Measurements from ENCODE around the gene NFIX.

Gene NFIX

DNA sequence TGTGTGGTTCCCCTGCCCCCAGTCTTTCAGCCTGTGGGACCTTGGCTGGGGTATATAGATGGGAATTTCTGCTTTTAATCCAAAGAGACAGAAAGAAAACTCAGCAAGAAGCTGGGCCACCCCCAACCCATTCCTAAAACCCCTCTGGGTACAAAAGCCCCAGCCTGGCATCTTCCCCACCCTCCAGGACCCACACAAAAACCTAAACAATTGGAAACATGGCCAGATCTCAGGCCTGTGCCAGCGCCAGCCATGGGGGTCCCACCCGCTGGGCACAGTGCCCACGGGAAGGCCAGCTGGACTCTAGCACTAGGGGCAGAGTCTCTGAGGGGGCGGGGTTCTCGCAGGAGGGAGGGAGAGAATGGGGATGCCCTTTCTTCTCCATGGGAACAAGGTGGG lies 98.8 kb downstream of the NFIX start:
- DNase-seq (ENCODE audit: low read depth) = no peak

DNA sequence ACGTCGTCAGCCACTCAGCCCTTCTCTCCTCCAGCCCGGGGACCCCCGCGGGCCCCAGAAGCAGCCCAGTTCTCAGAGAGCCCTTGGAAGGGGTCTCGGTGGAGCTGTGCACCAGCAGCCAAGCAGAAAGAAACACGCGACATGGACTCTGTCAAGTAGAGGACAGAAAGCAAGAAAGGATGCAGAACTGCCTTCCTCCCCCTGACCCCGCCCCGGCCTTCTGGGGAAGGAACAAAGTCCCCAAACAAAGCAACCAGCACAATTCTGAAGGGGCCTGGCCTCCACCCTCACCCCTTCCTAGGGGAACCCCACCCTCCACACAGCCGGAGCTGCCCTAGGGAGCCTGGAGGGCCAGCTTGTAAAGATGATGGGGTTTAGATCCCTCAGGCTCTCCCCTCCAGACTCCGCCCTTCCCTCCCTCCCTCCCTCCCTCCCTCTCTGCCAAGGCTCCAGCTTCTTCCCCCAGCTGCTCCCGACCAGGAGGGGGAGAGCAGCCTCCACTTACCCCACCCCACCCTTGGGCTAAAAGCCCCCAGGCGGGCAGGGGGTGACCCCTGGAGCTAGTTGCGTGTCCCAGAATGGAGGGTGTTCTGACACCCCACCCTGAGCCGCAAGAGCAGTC lies 99.6 kb downstream of the NFIX start:
- DNase-seq (ENCODE audit: low read depth) = no peak

DNA sequence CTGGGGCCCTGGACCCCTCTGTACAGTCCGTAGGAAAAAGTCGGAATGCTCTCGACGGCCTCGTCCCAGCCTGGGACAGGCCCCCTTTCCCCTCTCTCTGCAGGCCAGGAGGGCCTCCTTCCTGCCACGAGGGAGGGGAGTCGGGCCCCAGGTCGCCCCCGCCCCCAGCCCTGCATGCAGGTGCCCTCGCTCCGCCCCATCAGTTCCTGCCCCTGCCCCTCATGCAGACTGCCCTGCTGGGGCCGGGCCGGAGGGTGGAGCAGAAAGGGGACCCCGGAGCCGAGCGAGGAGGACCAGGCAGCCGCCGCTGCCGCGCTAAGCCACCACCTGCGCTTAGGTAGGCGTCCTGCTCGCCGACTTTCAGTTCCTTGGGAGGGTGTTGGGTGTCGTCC lies 100.1 kb downstream of the NFIX start:
- DNase-seq (ENCODE audit: low read depth) = no peak

DNA sequence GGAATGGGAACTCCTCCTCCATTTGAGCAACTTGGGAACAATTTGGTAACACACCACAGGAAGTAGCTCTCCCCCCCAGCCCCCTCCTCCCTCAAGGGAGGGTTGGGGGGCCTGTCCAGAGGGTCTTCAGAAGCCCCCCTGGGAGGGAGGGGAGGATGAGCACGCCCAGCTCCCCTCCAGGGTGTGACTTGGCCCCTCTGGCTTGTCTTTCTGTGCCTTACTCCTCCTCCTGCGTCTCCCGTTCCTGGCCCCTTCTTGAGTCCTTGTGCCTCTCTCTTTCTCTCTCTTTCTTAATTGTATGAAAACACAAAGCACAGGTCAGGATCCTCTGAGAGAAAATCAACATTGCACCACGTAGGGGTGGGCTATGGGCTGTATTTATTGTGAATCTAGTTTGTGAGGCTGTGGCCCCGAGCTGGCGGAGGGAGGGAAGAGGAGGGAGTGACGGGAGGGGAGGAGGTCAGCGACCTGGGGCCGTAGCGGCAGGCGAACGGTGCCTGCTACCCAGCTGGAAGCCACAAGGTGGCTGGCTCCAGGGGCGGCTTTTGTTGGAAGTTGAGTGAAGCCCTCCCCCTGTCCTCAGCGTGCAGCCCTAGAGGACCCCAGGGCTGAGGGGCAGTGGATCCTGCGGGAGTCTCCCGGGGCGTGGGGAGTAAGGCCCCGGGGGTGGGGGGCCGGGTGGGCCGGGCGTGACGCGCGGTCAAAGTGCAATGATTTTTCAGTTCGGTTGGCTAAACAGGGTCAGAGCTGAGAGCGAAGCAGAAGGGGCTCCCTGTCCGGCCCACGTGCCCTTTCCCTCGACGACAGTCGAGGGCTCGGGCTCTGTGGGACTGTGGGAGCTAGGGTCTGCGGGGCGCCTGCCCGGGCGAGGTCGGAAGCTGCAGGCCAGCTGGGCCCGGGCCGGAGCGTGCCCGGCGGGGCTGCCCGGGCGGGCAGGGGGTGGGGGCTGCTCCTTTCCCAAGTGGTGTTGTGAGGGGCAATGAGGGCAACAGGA lies 101.0 kb downstream of the NFIX start:
- no peak for DNase-seq (ENCODE audit: low read depth)

DNA sequence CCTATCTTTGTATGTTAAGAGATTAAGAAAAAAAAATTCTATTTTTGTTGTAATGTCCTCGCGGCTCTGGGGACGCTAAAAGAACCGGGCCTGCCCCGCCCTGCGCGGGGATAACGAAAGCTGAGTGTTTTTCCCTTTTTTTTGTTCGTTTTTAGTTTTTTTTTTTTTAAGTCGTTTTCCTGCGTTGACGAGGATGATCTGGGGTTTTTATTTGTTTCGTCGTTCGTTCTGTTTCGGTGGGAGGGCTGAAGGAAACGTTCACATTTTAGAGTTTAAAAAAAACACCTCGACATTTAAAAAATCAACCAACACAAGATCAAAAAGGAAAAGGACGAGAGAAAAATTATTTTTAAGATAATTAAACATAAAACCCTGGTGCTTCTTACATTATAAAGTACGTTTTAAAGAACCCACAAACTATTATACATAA lies 101.8 kb downstream of the NFIX start:
- no peak for DNase-seq (ENCODE audit: low read depth)

DNA sequence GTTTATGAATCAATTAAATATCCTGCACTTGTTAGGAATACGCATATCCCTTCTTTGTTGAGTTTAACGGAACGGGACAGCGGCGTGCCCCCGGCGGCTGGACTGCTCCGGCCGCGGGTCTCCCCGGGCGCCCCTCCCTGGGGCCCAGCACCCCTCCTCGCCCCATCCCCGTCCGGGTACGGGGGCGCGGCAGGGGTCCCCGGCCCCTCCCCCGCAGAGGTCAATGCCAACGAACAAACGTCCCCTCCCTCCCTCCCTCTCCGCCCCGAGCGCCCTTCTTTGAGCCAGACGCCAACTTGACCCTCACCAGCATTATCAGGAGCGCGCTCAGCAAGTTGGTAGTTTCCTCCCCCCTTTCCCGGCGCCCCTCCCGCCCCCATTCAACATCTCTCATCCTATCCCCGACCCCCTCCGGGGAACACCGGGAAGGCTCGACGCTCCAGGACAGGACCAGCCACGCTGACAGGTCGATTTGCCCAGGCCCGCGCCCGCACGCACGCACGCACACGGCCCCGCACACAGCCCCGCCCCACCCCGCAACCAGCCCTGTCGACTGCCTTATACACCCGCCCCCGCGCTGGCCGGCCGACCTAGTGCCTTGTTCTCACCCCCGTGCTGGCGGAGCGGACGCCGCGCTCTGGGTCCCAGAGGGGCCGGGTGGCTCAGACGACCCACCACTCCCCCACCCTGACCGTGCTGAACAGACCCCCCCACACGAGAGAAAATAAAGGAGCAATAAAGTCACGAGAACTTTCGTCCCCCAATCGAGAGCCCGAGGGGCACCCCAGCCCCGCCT lies 102.4 kb downstream of the NFIX start:
- no peak for DNase-seq (ENCODE audit: low read depth)

DNA sequence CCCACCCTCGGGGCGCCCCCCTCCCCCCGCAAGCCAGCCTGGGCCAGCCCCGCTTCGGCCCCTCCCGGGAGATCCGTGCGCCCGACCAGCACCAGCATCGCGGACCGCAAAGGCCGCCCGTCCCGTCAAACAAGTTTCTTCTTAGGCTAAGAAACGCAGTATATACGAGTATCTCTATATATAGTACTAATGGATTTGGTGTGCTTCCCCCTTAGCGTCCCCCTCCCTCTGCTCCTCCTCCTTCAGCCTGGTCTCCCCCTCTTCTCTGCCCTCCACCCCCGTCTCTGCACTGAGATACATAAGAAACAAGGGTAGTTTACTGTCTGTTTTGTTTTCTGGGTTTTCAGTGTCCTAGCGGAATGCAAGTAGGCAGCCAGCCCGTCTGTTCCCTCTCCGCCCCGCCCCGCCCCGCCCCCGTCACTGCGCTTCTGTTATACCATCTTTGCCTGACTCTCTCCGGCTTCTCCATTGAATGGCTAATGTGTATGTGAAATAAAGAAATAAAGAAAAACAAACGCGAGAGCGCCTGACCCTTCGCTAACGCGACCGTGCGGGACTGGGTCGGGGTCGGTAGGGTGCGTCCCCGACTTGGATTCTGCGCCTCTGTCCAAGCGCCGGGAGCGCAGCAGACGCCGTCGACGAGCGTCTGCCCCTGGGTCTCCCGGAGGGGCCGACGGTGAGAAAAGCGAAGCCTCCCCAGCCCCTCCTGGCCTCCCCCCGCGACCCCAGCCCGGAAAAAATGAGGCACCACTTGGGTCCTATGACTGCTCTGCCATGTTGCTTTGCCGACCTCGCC lies 103.2 kb downstream of the NFIX start:
- DNase-seq (ENCODE audit: low read depth) = no peak

DNA sequence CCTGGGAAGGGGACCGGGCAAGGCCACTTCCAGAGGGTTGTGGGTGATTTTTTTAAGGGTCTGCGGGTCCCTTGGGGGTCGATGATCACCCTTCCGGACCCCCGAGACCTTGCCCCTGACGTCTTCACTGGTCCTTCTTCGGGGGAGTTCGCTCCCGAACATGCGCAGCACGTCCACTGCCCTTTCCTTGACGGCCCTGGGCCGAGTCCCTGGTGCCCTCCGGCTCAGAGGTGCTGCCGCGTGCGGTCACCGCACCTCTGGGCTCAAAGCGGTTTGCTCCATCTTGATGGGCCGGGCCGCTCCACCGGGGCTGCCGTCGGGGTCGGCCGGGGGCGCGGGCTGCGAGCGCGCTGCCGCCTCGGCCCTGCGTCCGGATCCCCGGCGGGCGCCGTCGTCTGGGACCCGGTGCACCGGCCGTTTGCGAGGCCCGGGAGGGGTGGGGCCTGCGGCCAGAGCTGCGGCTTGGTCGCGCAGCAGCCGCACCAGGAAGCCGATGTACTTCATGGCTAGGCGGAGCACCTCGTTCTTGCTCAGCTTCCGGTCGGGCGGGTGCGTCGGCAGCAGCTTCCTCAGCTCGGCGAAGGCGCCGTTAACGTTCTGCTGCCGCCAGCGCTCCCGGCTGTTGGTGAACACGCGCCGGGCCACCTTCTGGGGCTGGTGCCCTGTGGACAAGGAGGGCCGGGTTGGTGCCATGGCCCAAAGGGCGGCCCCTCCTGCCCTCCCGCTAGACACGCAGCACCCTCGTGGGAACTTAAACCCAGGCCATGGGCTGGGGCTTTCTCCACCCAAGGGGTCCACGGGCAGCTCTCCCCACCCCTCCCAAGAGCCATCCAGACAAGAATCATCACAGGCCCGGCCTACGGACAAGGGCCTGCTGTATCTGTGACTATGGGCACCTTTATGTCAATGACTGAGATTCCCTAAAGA lies 104.1 kb downstream of the NFIX start:
- DNase-seq (ENCODE audit: low read depth) = peak; percentile 67

DNA sequence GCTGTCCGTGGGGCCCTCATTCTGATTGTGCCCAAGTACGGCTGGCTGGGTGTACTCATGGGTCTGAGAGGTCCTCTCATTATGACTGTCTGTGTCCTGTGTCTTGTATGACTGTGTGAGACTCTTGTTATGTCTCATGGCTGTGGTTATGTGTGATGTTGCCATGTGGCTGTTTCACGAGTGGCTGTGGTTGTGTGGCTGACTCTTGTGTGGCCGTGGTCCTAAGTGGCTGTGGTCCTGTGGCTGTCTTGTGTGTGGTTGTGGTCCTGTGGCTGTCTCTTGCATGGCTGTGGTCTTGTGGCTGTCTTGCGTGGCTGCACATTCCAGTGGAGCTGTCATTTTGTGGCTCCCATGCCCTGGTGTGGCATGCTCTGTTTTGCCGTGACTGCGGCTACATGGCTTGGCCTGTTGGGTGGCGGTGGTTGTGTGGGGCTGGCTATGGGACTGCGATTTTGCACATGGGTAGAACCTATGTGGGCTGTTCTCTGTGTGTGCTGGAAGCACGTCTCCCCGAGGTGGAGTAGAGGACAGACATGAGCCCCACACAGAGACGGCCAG lies 104.8 kb downstream of the NFIX start:
- DNase-seq (ENCODE audit: low read depth) = no peak

DNA sequence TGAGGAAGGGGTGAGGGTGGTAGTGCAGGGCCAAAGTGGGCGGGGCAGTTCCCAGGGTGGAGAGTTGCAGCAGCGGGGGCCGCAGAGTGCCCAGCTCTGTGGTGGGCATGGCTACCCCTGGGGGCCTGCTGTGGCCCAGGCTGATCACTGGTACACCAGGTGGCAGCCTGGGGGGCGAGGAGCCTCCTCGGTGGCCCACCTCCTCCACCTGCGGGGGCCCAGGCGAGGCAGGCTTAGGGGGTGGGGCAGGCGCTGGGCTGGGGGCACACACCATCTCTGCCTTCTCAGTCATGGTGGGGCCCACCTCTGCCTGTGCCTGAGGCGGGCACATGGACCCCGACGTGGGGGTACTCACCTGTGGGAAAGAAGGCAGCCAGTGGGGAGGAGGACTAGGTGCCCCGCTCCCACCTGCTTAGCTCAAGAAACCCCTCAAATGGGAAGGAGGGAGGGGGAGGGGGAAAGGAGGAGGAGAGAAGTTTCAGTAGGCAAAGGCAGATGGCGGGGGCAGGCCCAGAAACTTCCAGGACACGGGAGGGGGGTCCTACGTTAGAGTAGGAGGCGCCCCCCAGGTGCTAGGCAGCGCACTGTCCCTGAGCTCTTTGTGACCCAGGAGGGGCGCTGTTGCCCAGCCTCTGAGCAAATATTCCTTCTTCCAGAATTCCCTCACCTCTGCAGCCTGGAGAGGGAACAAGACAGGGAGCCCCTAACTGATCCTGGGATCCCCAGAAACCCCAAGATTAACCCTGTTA lies 105.7 kb downstream of the NFIX start:
- no peak for DNase-seq (ENCODE audit: low read depth)

DNA sequence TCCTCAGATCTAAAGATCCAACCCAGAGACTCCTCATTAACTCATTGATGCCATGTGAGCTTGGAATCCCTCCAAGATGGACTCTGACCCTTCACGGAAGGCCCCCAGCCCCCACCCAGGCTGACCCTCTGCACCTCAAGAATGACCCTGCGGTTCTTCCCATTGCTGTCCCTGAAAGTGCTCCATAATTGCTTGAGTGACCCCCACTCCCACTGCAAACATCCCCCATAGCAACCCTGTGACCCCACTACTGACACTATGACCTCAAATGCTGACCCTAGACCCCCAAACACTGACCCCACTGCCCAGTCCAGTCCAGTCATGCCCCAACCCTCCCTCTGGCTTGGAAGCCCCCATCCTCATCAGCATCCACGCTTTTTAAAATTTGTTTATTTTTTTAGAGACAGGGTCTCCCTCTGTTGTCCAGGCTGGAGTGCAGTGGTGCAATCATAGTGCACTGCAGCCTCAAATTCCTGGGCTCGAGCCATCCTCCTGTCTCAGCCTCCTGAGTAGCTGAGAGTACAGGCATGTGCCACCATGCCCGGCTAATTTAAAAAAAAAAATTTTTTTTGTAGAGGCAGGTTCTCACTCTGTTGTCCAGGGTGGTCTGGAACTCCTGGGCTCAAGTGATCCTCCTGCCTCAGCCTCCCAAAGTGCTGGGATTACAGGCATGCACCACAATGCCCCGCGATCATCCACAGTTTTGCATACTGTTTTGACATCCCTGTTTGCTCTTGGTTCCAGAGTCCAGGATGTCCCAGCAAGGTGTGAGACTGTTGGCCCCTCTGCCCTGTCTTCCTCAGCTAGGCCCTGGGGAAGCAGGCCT lies 106.5 kb downstream of the NFIX start:
- no peak for DNase-seq (ENCODE audit: low read depth)

DNA sequence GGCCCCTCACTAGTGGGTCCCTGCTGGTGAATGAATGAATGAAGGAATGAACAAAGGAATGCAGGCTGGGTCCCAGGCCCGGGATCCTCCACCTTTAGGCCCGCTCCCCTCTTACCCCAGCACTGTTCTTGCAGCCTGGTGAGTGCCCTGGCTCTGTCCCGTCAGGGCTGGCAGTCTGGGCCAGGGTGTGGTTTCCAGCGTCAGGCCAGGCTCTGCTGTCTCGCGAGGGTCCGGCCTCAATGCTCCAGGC lies 107.1 kb downstream of the NFIX start:
- DNase-seq (ENCODE audit: low read depth) = no peak

DNA sequence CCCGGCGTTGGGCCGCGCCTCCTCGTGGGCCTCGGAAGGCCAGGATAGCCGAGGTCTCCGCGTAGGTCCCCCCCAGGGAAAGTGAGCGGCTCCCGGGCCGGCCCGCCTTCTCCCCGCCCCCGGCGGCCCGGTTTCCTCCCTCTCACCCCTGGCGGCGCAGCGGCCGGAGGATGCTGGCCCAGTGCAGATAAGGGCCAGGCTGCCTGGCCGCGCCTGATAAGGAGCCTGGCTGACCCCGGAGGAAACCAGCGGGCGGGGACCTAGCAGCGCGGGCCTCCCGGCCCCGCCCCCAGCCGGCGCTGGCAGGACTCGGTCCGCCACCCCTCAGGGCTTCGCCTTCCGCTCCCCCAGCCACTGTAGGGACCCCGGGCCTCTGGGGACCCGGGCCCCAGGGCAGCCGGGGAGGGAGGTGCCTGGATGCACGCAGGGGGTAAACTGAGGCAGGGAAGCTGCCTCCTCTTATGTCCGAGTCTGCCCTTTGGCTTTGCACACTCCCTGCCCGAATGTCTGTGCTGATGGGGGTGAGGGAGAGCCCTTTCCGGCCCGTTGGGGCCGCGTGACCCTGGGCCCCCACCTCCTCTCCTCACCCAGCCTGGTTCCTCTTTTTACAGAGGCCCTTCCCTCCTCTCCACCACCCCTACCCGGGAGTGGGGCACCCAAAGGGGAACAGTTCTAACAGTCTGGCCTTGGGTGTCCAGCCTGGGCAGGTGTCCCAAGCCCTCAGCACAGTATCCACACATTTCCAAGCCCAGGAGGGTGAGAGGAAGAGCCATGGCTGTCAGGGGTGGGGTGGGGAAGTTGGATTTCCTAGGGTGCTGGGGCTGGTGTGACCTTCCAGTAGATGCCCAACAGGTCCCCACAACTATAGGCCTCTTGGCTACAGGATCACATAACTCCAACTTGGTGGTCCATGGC lies 107.6 kb downstream of the NFIX start, which contains the start of gene LYL1:
LYL1 (minus strand) TSS at position 193 of the 915 bp plus-strand sequence. CDS start 1,687 bp downstream, outside the sequence.
- no peak for DNase-seq (ENCODE audit: low read depth)

DNA sequence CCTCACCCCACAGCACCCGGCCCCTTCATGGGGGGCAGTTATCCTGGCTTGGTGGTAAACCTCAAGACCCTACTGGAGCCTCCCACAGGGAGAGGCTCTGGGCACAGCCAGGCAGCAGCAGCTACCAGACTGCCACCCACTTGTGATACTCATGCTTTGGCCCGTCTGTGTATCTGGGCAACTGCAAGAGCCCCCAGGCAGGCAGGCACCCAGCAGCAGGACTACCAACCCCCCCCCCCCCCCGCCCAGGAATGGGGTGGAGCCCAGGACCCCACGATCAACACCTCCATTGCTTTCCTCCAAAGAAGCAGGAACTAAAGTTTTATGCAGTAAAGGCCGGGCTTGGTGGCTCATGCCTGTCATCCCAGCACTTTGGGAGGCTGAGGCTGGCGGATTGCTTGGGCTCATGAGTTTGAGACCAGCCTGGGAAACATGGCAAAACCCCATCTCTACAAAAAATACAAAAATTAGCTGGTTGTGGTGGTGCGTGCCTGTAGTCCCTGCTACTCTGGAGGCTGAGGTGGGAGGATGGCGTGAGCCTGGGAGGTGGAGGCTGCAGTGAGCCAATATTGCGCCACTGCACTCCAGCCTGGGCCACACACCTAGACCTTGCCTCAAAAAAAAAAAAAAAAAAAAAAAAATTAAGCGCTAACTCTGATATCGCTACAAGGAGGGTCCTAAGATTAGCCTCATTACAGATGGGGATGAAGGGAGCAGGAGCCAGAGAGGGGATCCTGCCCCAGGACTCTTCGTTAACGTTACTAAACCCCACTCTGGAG lies 108.5 kb downstream of the NFIX start:
- DNase-seq (ENCODE audit: low read depth) = no peak

DNA sequence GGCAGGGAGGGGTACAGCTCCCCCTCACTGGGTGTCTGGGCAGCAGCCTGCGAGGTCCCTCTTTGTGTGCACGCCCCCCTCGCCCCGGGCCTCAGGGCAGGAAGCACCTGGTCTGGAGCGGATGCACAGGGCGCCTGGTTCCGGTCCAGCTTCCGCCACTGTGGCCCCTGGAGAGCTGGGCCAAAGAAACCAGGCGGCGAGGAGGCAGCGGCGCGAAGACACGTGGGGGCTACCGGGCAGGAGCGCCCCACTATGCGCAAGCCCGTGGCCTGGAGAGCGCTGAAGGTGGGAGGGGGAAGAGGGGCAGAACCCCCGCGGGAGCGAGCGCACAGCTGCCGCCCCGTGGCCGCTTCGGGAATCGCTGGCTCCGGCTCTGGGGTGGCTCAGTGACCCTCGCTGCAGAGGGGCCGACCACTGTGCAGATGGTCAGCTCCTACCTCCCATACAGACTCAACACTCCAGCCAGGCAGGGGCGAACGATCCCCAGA lies 109.1 kb downstream of the NFIX start:
- peak; percentile 52 for DNase-seq (ENCODE audit: low read depth)

DNA sequence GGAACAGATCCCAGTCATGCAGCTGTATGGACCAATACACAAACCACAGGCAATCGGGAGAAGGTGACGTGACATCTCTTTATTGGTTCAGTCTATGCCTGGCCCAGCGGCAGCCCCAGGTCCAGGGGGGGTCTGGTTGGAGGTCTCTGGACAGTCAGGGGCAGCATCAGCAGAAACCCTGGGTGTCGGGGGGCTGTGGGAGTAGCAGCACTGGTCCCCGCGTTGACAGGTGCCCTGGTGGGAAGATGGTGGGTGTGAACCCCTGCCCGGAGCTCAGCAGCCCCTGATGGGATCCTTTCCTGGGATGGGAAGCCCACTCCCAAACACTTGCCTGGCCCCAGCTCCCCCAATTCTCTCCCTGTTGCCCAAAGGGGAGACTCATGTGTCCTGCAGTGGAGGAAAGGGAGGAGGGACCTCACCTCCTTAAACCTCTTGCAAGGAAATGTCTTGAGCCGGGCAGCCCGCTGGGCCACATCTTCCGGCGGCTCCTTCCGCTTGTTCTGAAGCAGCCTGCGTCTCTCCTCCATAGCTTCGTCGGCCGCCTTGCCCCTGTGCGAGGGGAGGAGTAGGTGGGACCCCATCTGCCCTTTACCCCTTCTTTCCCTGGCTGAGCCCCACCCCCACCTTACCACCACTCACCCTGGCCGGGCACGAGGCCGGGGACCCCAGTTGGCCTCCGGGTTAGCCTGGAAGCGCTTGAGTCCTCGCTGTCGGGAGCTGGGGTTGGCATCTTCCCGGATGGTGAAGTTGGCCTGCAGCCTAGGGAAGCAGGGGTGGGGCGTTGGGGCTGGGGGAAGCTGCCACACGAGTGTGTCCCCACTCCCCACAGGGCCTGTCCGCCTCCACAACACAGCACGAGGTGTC lies 109.8 kb downstream of the NFIX start:
- no peak for DNase-seq (ENCODE audit: low read depth)

Data from activated T-helper 9 cell treated with anti-CD3 and anti-CD28 coated beads, Interleukin-2, amount 50 U/mL, for 16 hours (primary cell).